HG03196 (cell line): ENCODE data around the gene DUSP18.
"Not testable (repeated sequence)": the region's sequence is repeated elsewhere in the genome, so short reads cannot be mapped to it uniquely, and the experiment has no call there.

Experiments
- ATAC-seq: cut with Tn5 transposase; IDR thresholded peaks from one replicate; pipeline ENCODE4 v1.9.1; 2021; ENCODE audit not compliant: unreplicated experiment

DUSP18 gene

GRCh38 chr22:30640839-30641430 lies 26.7 kb downstream of the DUSP18 start:
- no peak for ATAC-seq

GRCh38 chr22:30640361-30640760 lies 27.3 kb downstream of the DUSP18 start:
- no peak for ATAC-seq

GRCh38 chr22:30637701-30638114 lies 30.0 kb downstream of the DUSP18 start:
- no peak for ATAC-seq

GRCh38 chr22:30636226-30637077 lies 31.2 kb downstream of the DUSP18 start:
- no peak for ATAC-seq

- peak; percentile 57 for ATAC-seq
These were observed 32.1 kb downstream of the DUSP18 start, which contains the start of gene SLC35E4 for GRCh38 chr22:30635273-30636225. Gene SLC35E4, plus strand, starts transcription at chr22:30635781. Its CDS starts 670 bp downstream, at chr22:30636451.

- peak; percentile 52 for ATAC-seq
These were observed 33.0 kb downstream of the DUSP18 start for GRCh38 chr22:30634471-30635233.

GRCh38 chr22:30631469-30631868 lies 36.2 kb downstream of the DUSP18 start:
- not testable (repeated sequence) for ATAC-seq

- ATAC-seq, result no peak
These were observed 39.2 kb downstream of the DUSP18 start for GRCh38 chr22:30628491-30628890.

GRCh38 chr22:30627471-30627870 lies 40.2 kb downstream of the DUSP18 start:
- no peak for ATAC-seq

- ATAC-seq, result no peak
These were observed 41.3 kb downstream of the DUSP18 start for GRCh38 chr22:30626413-30626812.

- not testable (repeated sequence) for ATAC-seq
These were observed 47.8 kb downstream of the DUSP18 start for GRCh38 chr22:30619909-30620308.

GRCh38 chr22:30617819-30618218 lies 49.9 kb downstream of the DUSP18 start:
- ATAC-seq, result no peak

GRCh38 chr22:30615543-30615954 lies 52.1 kb downstream of the DUSP18 start:
- ATAC-seq, result no peak

GRCh38 chr22:30614879-30615278 lies 52.8 kb downstream of the DUSP18 start:
- ATAC-seq, result no peak

GRCh38 chr22:30614268-30614667 lies 53.4 kb downstream of the DUSP18 start:
- no peak for ATAC-seq

GRCh38 chr22:30612789-30613188 lies 54.9 kb downstream of the DUSP18 start:
- no peak for ATAC-seq
